ENCODE measurements around the gene HMCN2.
"Not testable (repeated sequence)": the region's sequence is repeated elsewhere in the genome, so short reads cannot be mapped to it uniquely, and the experiment has no call there.

The HMCN2 gene

GRCh38 chr9:130394814-130395470, 129.4 kb downstream of the HMCN2 start:
- DNase-seq (ENCODE audit: low read depth): no peak
- no peak overlapping the region for H3K4me3 ChIP-seq (ENCODE audit: low read depth, low read length)

GRCh38 chr9:130395810-130396435, 130.4 kb downstream of the HMCN2 start:
- no peak for DNase-seq (ENCODE audit: low read depth)
- no peak overlapping the region for H3K4me3 ChIP-seq (ENCODE audit: low read depth, low read length)

GRCh38 chr9:130396581-130396980, 131.0 kb downstream of the HMCN2 start:
- H3K4me3 ChIP-seq (ENCODE audit: low read depth, low read length): no peak overlapping the region
- DNase-seq (ENCODE audit: low read depth): no peak

- DNase-seq (ENCODE audit: low read depth): no peak
- H3K4me3 ChIP-seq (ENCODE audit: low read depth, low read length): no peak overlapping the region
Observed at GRCh38 chr9:130398487-130399240, 133.1 kb downstream of the HMCN2 start.

- no peak overlapping the region for H3K4me3 ChIP-seq (ENCODE audit: low read depth, low read length)
- no peak for DNase-seq (ENCODE audit: low read depth)
Observed at GRCh38 chr9:130399768-130400167, 134.2 kb downstream of the HMCN2 start.

- no peak overlapping the region for H3K4me3 ChIP-seq (ENCODE audit: low read depth, low read length)
- no peak for DNase-seq (ENCODE audit: low read depth)
Observed at GRCh38 chr9:130400870-130401269, 135.3 kb downstream of the HMCN2 start.

GRCh38 chr9:130401742-130402141, 136.2 kb downstream of the HMCN2 start:
- not testable (repeated sequence) for H3K4me3 ChIP-seq (ENCODE audit: low read depth, low read length); DNase-seq (ENCODE audit: low read depth)

- DNase-seq (ENCODE audit: low read depth): no peak
Observed at GRCh38 chr9:130402243-130402642, 136.7 kb downstream of the HMCN2 start.

GRCh38 chr9:130402645-130403440, 137.3 kb downstream of the HMCN2 start:
- H3K4me3 ChIP-seq (ENCODE audit: low read depth, low read length): no peak overlapping the region
- no peak for DNase-seq (ENCODE audit: low read depth)

More at GRCh38 chr9:130402243-130402642, 136.7 kb downstream of the HMCN2 start:
- no peak overlapping the region for H3K4me3 ChIP-seq (ENCODE audit: low read depth, low read length)

- DNase-seq (ENCODE audit: low read depth): no peak
- no peak overlapping the region for H3K4me3 ChIP-seq (ENCODE audit: low read depth, low read length)
Observed at GRCh38 chr9:130405657-130406257, 140.2 kb downstream of the HMCN2 start.

GRCh38 chr9:130406278-130406895, 140.8 kb downstream of the HMCN2 start:
- no peak overlapping the region for H3K4me3 ChIP-seq (ENCODE audit: low read depth, low read length)
- DNase-seq (ENCODE audit: low read depth): no peak

- no peak for DNase-seq (ENCODE audit: low read depth)
- no peak overlapping the region for H3K4me3 ChIP-seq (ENCODE audit: low read depth, low read length)
Observed at GRCh38 chr9:130407916-130408663, 142.5 kb downstream of the HMCN2 start.

GRCh38 chr9:130408669-130409068, 143.1 kb downstream of the HMCN2 start:
- no peak for DNase-seq (ENCODE audit: low read depth)
- no peak overlapping the region for H3K4me3 ChIP-seq (ENCODE audit: low read depth, low read length)

- no peak overlapping the region for H3K4me3 ChIP-seq (ENCODE audit: low read depth, low read length)
- no peak for DNase-seq (ENCODE audit: low read depth)
Observed at GRCh38 chr9:130409246-130409645, 143.7 kb downstream of the HMCN2 start.

- DNase-seq (ENCODE audit: low read depth): no peak
- no peak overlapping the region for H3K4me3 ChIP-seq (ENCODE audit: low read depth, low read length)
Observed at GRCh38 chr9:130410443-130410842, 144.9 kb downstream of the HMCN2 start.

- H3K4me3 ChIP-seq (ENCODE audit: low read depth, low read length): no peak overlapping the region
- no peak for DNase-seq (ENCODE audit: low read depth)
Observed at GRCh38 chr9:130411566-130411915, 146.0 kb downstream of the HMCN2 start.

- DNase-seq (ENCODE audit: low read depth): no peak
- H3K4me3 ChIP-seq (ENCODE audit: low read depth, low read length): no peak overlapping the region
Observed at GRCh38 chr9:130414081-130414731, 148.6 kb downstream of the HMCN2 start.
